ENCODE data around the gene CALCR. TPM values are rescaled to one million over a fixed set of nuclear protein-coding genes. Genes with fewer than 3 reads are reported as not detected.

The CALCR gene
- total and polyA plus RNA-seq, 9 of the 15 experiments (the other 6 are each of a cell fraction or from before 2014, with no cell fraction given), result 0.04 to 0.14 (median 0.09) TPM; not detected in 3

DNA sequence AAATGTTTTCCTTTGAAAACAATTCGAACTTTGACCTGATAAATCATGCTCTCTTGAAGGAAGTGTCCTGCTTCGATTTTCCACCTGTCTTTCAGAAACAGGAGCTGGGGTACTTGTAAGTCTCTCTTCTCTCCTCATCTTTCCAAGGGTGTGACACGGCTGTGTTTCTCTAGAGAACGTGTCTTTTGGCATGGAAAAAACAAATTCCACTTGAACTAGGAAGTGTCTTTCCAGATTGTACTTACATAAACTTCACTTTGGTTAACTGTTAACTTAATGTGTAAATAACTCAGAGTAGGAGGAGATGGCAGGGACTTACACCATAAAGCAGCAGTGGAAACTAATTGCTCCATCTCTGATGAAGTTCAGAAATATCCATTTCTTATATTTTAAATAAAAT is 4.2 kb upstream of the CALCR start:
- H3K4me2 ChIP-seq (ENCODE audit: insufficient read depth, low read length), result no peak overlapping the region
- H3K27me3 ChIP-seq (ENCODE audit: control insufficient read depth in 2 of 2, insufficient read depth in 2 of 2, low read length in 2 of 2), result peaks cover 19 to 27% of the 10 kb centered on the region in 2 experiments
- TF ChIP-seq SMARCC2 (IDR thresholded peaks at IDR 0.05; ENCODE audit: low read depth) (no peak), ZNF583 (CRISPR knock-in tag; IDR thresholded peaks at IDR 0.05) (no peak), RFX1 (IDR thresholded peaks at IDR 0.05) (no peak), ZNF140 (CRISPR knock-in tag; IDR thresholded peaks at IDR 0.05) (no peak), BHLHE40 (IDR thresholded peaks at IDR 0.05; ENCODE audit: low read length) (no peak), BRF1 (IDR thresholded peaks at IDR 0.05; ENCODE audit: borderline replicate concordance, extremely low read depth, insufficient read length) (no peak), TSC22D4 (tag; IDR thresholded peaks at IDR 0.05) (no peak), TBP (optimal IDR thresholded peaks at IDR 0.05; ENCODE audit: low read depth, low read length) (no peak), NFIC (IDR thresholded peaks at IDR 0.05) (no peak), MEF2D (tag; conservative IDR thresholded peaks at IDR 0.05; ENCODE audit: low read depth) (no peak)
- H3K9me1 ChIP-seq (ENCODE audit: control insufficient read depth, insufficient read depth, low read length), result no peaks in the 10 kb centered on the region
- BruUV-seq (replicated peaks), result no TSS peak
- 2% methylated on average over 4 of the region's 4 CpGs for WGBS (ENCODE audit: insufficient coverage, low coverage, missing lambda C conversion rate)
- no peaks in the 10 kb centered on the region for H4K20me1 ChIP-seq (replicated peaks; ENCODE audit: control insufficient read depth, insufficient read depth, low read length)
- intact Hi-C loops (cut with micrococcal nuclease), result no loop called here
- ChIA-PET CTCF (ENCODE audit: low intra/inter-chr PET ratio) (no interaction called here), POLR2A (interaction anchor here (2.3 kb wide), 1 partner anchor 13 kb away, joined by 5 read pairs; no protein-coding TSS in a partner anchor)
- no peaks in the 10 kb centered on the region for H3K36me3 ChIP-seq (ENCODE audit: control insufficient read depth, insufficient read depth, low read length)
- DNase-seq (ENCODE audit: extremely low read depth in 1 of 4, low spot score in 3 of 4) (no peak), ATAC-seq (no peak), FAIRE-seq (peak; percentile 55)
- H3K4me1 ChIP-seq (replicated peaks in 1 of 2; ENCODE audit: control insufficient read depth in 2 of 2, insufficient read depth in 2 of 2, low read length in 2 of 2), result 0 out of 5 replicates have a peak, but pooled peaks cover 0 to 3% of the 10 kb centered on the region in 2 experiments
- no peak overlapping the region for H3K4me3 ChIP-seq
- H3K27ac ChIP-seq (ENCODE audit: extremely low read depth, low read depth, low read length), result no peak overlapping the region
- H3K9me3 ChIP-seq (replicated peaks; ENCODE audit: control insufficient read depth, insufficient read depth, low read depth, low read length), result no peaks in the 10 kb centered on the region
- no peaks in the 10 kb centered on the region for H3K79me2 ChIP-seq (ENCODE audit: control insufficient read depth, insufficient read depth, low read length)
- H3K9ac ChIP-seq (ENCODE audit: insufficient read depth in 1 of 2, low read depth in 2 of 2, low read length in 2 of 2), result no peak overlapping the region
- in situ Hi-C loops (cut with MboI), result no loop called here
- H2AFZ ChIP-seq (ENCODE audit: low read depth, low read length), result no peak overlapping the region

Data from K562 (cell line).